ENCODE data around the gene TSPAN7. TPM values are rescaled to one million over a fixed set of nuclear protein-coding genes. Genes with fewer than 3 reads are reported as not detected.

Gene TSPAN7
- total RNA-seq, 1 experiment from 2014 or later, result not detected

GRCh38 chrX:38616904-38617303 lies 55.6 kb downstream of the TSPAN7 start:
- DNase-seq (ENCODE audit: unreplicated experiment), result no peak
- no TSS peak for BruUV-seq (replicated peaks)
- H3K9me3 Mint-ChIP-seq (ENCODE audit: unreplicated experiment), result no peaks in the 10 kb centered on the region
- H3K36me3 Mint-ChIP-seq (ENCODE audit: insufficient read depth, unreplicated experiment), result no peaks in the 10 kb centered on the region
- no peak overlapping the region for H3K27ac Mint-ChIP-seq (ENCODE audit: low read depth, unreplicated experiment)
- ChIA-PET CTCF (interaction anchor here (1.0 kb wide), 1 partner anchor 47 kb away, joined by 3 read pairs; no protein-coding TSS in a partner anchor), POLR2A (interaction anchor here (1.6 kb wide), 1 partner anchor 9 kb away, joined by 4 read pairs; no protein-coding TSS in a partner anchor)
- intact Hi-C loops (cut with micrococcal nuclease), result no loop called here
- TF ChIP-seq CTCF (IDR thresholded peaks at IDR 0.05; ENCODE audit: unreplicated experiment), result no peak
- H3K27me3 Mint-ChIP-seq (ENCODE audit: insufficient read depth, unreplicated experiment), result peaks cover 92% of the 10 kb centered on the region
- no peak overlapping the region for H3K4me3 Mint-ChIP-seq (ENCODE audit: unreplicated experiment)
- no peaks in the 10 kb centered on the region for H3K4me1 Mint-ChIP-seq (ENCODE audit: insufficient read depth, unreplicated experiment)

- BruUV-seq (replicated peaks), result no TSS peak
- Mint-ChIP-seq H3K36me3 (ENCODE audit: insufficient read depth, unreplicated experiment) (no peaks in the 10 kb centered on the region), H3K27ac (ENCODE audit: low read depth, unreplicated experiment) (no peak overlapping the region), H3K9me3 (ENCODE audit: unreplicated experiment) (no peaks in the 10 kb centered on the region), H3K27me3 (ENCODE audit: insufficient read depth, unreplicated experiment) (peaks cover 92% of the 10 kb centered on the region), H3K4me3 (ENCODE audit: unreplicated experiment) (no peak overlapping the region), H3K4me1 (ENCODE audit: insufficient read depth, unreplicated experiment) (no peaks in the 10 kb centered on the region)
- ChIA-PET CTCF (interaction anchor here (0.8 kb wide), 1 partner anchor 11 kb away, joined by 3 read pairs; no protein-coding TSS in a partner anchor), POLR2A (no interaction called here)
- intact Hi-C loops (cut with micrococcal nuclease), result no loop called here
- no peak for TF ChIP-seq CTCF (IDR thresholded peaks at IDR 0.05; ENCODE audit: unreplicated experiment)
- no peak for DNase-seq (ENCODE audit: unreplicated experiment)
These were observed 56.8 kb downstream of the TSPAN7 start for GRCh38 chrX:38618180-38618579.

- H3K36me3 Mint-ChIP-seq (ENCODE audit: insufficient read depth, unreplicated experiment), result no peaks in the 10 kb centered on the region
- intact Hi-C loops (cut with micrococcal nuclease), result no loop called here
- DNase-seq (ENCODE audit: unreplicated experiment), result no peak
- ChIA-PET CTCF (interaction anchor here (1.0 kb wide), 1 partner anchor 41 kb away, joined by 3 read pairs; no protein-coding TSS in a partner anchor), POLR2A (no interaction called here)
- no peaks in the 10 kb centered on the region for H3K9me3 Mint-ChIP-seq (ENCODE audit: unreplicated experiment)
- no peak overlapping the region for H3K27ac Mint-ChIP-seq (ENCODE audit: low read depth, unreplicated experiment)
- H3K4me3 Mint-ChIP-seq (ENCODE audit: unreplicated experiment), result no peak overlapping the region
- H3K4me1 Mint-ChIP-seq (ENCODE audit: insufficient read depth, unreplicated experiment), result no peaks in the 10 kb centered on the region
- no TSS peak for BruUV-seq (replicated peaks)
- peaks cover 94% of the 10 kb centered on the region for H3K27me3 Mint-ChIP-seq (ENCODE audit: insufficient read depth, unreplicated experiment)
- no peak for TF ChIP-seq CTCF (IDR thresholded peaks at IDR 0.05; ENCODE audit: unreplicated experiment)
These were observed 59.3 kb downstream of the TSPAN7 start for GRCh38 chrX:38620623-38621022.

- intact Hi-C loops (cut with micrococcal nuclease), result no loop called here
- BruUV-seq (replicated peaks), result no TSS peak
- no peak for DNase-seq (ENCODE audit: unreplicated experiment)
- no peaks in the 10 kb centered on the region for H3K36me3 Mint-ChIP-seq (ENCODE audit: insufficient read depth, unreplicated experiment)
- H3K4me3 Mint-ChIP-seq (ENCODE audit: unreplicated experiment), result no peak overlapping the region
- POLR2A ChIA-PET, result interaction anchor here (1.4 kb wide), 1 partner anchor 9 kb away, joined by 4 read pairs; no protein-coding TSS in a partner anchor
- no peaks in the 10 kb centered on the region for H3K9me3 Mint-ChIP-seq (ENCODE audit: unreplicated experiment)
- no peak overlapping the region for H3K27ac Mint-ChIP-seq (ENCODE audit: low read depth, unreplicated experiment)
- H3K4me1 Mint-ChIP-seq (ENCODE audit: insufficient read depth, unreplicated experiment), result no peaks in the 10 kb centered on the region
- no peak for TF ChIP-seq CTCF (IDR thresholded peaks at IDR 0.05; ENCODE audit: unreplicated experiment)
- CTCF ChIA-PET, result interaction anchor here (0.5 to 1.0 kb wide), 3 partner anchors 13 to 97 kb away, joined by 3 to 5 read pairs (median 3); no protein-coding TSS in a partner anchor
- H3K27me3 Mint-ChIP-seq (ENCODE audit: insufficient read depth, unreplicated experiment), result peaks cover 51% of the 10 kb centered on the region
These were observed 65.0 kb downstream of the TSPAN7 start for GRCh38 chrX:38626296-38626695.
